Parathyroid adenoma (tissue), 2 donors: ENCODE results near the gene ZBTB7A.

Experiments
- H2AFZ ChIP-seq: fragments of 300-600 bp; sonication (generic); one replicate; pipeline ENCODE4 v1.7.0; 2017; ENCODE audit warnings: antibody characterized with exemption, mild to moderate bottlenecking
- H3K27ac ChIP-seq: fragments of 300-600 bp; sonication (generic); one replicate; pipeline ENCODE4 v1.7.0; 2017
- H3K27me3 ChIP-seq: fragments of 300-600 bp; sonication (generic); one replicate; pipeline ENCODE4 v1.7.0; 2017; ENCODE audit warnings: low read length; ENCODE audit not compliant: control insufficient read depth, insufficient read depth
- H3K36me3 ChIP-seq: fragments of 300-600 bp; sonication (generic); one replicate; pipeline ENCODE4 v1.7.0; 2017; ENCODE audit warnings: low read length; ENCODE audit not compliant: control insufficient read depth, insufficient read depth
- H3K4me1 ChIP-seq: fragments of 300-600 bp; sonication (generic); one replicate; pipeline ENCODE4 v1.7.0; 2017; ENCODE audit warnings: control low read depth
- H3K4me2 ChIP-seq: fragments of 300-600 bp; sonication (generic); one replicate; pipeline ENCODE4 v1.7.0; 2017; ENCODE audit warnings: low read length
- H3K4me3 ChIP-seq: fragments of 300-600 bp; sonication (generic); one replicate; pipeline ENCODE4 v1.7.0; 2017; ENCODE audit warnings: low read depth, low read length
- H3K79me2 ChIP-seq: fragments of 300-600 bp; sonication (generic); one replicate; pipeline ENCODE4 v1.7.0; 2017; ENCODE audit warnings: control low read depth
- H3K9ac ChIP-seq: fragments of 300-600 bp; sonication (generic); one replicate; pipeline ENCODE4 v1.7.0; 2017; ENCODE audit warnings: mild to moderate bottlenecking
- H3K9me3 ChIP-seq: fragments of 300-600 bp; sonication (generic); one replicate; pipeline ENCODE4 v1.7.0; 2017; ENCODE audit warnings: low read length; ENCODE audit not compliant: control insufficient read depth
- TF ChIP-seq, protein P1 (sequence below): fragments of 300-600 bp; sonication (generic); IDR thresholded peaks from one replicate; pipeline ENCODE4 v1.7.0; 2017; ENCODE audit warnings: antibody characterized with exemption, mild to moderate bottlenecking
- donor health status: primary hyperparathyroidism.

ZBTB7A gene

DNA sequence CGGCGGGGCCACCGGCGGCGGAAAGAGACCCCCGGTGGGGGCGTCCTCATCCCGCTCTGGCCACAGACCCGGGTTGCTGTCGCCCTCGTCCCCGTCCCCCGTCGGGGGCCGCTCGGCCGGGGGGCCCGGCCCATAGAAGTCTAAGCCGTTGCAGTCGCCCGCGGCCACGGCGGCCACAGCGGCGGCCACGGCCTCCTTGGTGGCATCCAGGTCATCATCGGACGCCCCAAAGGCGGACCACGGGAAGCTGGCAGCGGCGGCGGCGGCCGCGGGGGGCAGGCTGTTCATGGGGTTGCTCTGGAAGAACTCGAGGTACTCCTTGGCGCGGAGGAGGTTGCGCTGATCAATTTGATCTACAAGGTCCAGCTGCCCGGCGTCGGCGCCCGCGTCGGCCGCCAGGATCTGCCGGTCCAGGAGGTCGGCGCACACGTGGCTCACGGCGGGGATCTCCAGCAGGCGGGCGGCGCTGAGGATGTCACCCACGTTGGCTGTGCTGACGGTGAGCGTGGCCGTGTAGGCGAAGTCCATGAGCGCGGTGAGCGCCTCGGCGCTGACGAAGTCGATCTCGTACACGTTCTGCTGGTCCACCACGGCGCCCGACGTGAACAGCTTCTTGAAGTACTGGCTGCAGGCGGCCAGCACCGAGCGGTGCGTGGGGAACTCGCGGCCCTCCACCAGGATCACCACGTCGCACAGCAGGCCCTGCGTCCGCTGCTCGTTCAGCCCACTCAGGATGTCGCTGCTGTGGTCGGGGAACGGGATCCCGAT is 12.1 kb downstream of the ZBTB7A start:
- H3K27ac ChIP-seq = no peak overlapping the region
- no peak overlapping the region for H3K4me2 ChIP-seq
- peaks cover 65% of the 10 kb centered on the region for H3K79me2 ChIP-seq
- no peaks in the 10 kb centered on the region for H3K27me3 ChIP-seq
- H3K4me3 ChIP-seq = no peak overlapping the region
- no peak overlapping the region for H3K9ac ChIP-seq
- H2AFZ ChIP-seq = no peak overlapping the region
- no peaks in the 10 kb centered on the region for H3K9me3 ChIP-seq
- H3K36me3 ChIP-seq = no peaks in the 10 kb centered on the region
- TF ChIP-seq, protein P1, sequence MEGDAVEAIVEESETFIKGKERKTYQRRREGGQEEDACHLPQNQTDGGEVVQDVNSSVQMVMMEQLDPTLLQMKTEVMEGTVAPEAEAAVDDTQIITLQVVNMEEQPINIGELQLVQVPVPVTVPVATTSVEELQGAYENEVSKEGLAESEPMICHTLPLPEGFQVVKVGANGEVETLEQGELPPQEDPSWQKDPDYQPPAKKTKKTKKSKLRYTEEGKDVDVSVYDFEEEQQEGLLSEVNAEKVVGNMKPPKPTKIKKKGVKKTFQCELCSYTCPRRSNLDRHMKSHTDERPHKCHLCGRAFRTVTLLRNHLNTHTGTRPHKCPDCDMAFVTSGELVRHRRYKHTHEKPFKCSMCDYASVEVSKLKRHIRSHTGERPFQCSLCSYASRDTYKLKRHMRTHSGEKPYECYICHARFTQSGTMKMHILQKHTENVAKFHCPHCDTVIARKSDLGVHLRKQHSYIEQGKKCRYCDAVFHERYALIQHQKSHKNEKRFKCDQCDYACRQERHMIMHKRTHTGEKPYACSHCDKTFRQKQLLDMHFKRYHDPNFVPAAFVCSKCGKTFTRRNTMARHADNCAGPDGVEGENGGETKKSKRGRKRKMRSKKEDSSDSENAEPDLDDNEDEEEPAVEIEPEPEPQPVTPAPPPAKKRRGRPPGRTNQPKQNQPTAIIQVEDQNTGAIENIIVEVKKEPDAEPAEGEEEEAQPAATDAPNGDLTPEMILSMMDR = no peak
- H3K4me1 ChIP-seq = peaks cover 2% of the 10 kb centered on the region

DNA sequence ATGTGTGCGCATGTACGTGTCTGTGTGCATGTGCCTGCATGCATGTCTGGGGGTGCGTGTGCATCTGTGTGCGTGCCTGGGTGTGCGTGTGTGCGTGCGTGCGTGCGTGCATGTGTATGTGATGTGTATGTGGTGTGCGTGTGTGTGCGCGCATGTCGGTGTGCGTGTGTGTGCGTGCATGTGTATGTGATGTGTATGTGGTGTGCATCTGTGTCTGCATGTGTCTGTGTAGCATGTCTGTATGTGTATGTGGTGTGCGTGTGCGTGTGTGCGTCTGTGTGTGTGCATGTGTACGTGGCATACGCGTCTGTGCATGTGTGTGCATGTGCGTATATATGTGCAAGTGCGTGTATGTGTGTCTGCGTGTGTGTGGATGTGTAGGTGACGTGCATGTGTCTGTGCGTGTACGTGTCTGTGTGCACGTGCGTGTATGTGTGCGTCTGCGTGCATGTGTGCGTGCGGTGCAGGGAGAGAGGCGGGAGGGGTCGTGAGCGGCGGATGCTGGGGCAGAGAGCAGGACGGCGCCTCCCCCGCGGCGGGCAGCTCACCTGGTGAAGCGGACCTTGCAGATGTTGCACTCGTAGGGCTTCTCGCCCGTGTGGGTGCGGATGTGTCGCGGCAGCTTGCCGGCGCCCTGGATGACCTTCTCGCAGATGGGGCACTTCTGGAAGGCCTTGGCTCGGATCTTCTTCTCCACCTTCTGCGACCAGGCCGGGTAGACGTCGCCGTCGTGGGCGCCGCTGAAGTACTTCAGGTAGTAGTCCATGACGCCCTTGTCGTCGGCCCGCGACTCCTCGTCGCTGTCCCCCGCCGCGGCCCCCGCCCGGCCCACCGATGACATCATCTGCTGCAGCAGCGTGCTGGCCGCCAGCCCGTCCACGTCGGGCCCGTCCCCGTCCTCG is 13.0 kb downstream of the ZBTB7A start:
- Histone ChIP-seq H3K27ac (no peak overlapping the region), H3K9me3 (no peaks in the 10 kb centered on the region), H3K36me3 (no peaks in the 10 kb centered on the region), H3K4me1 (no peaks in the 10 kb centered on the region), H3K9ac (no peak overlapping the region), H3K79me2 (peaks cover 60% of the 10 kb centered on the region), H3K4me2 (no peak overlapping the region), H3K27me3 (no peaks in the 10 kb centered on the region), H3K4me3 (no peak overlapping the region), H2AFZ (no peak overlapping the region)
- TF ChIP-seq, protein P1 = no peak

DNA sequence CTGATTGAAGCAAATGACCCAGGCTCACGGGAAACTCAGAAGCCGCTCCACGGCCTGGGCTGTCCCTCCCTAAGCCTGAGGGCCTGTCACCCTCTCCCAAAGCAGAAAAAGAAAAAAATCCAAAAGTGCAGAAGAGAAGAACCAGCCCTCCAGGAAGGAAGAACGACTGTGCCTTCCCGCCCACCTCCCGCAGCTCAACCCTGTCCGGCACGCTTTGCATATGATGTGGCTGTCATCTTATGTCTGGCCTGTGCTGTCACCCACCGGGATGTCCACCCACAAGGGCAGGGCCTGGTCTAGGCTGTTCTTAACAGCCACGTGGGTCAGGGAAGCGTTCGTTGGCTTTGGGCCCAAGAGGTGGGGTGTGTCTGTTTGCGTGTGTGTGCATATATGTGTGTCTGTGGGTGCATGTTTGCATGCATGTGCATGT is 13.7 kb downstream of the ZBTB7A start:
- no peak overlapping the region for H3K9ac ChIP-seq
- H3K36me3 ChIP-seq = no peaks in the 10 kb centered on the region
- peaks cover 58% of the 10 kb centered on the region for H3K79me2 ChIP-seq
- H3K4me3 ChIP-seq = no peak overlapping the region
- no peak overlapping the region for H3K4me2 ChIP-seq
- no peak overlapping the region for H2AFZ ChIP-seq
- no peaks in the 10 kb centered on the region for H3K4me1 ChIP-seq
- no peaks in the 10 kb centered on the region for H3K9me3 ChIP-seq
- H3K27ac ChIP-seq = no peak overlapping the region
- TF ChIP-seq, protein P1 = no peak
- no peaks in the 10 kb centered on the region for H3K27me3 ChIP-seq

DNA sequence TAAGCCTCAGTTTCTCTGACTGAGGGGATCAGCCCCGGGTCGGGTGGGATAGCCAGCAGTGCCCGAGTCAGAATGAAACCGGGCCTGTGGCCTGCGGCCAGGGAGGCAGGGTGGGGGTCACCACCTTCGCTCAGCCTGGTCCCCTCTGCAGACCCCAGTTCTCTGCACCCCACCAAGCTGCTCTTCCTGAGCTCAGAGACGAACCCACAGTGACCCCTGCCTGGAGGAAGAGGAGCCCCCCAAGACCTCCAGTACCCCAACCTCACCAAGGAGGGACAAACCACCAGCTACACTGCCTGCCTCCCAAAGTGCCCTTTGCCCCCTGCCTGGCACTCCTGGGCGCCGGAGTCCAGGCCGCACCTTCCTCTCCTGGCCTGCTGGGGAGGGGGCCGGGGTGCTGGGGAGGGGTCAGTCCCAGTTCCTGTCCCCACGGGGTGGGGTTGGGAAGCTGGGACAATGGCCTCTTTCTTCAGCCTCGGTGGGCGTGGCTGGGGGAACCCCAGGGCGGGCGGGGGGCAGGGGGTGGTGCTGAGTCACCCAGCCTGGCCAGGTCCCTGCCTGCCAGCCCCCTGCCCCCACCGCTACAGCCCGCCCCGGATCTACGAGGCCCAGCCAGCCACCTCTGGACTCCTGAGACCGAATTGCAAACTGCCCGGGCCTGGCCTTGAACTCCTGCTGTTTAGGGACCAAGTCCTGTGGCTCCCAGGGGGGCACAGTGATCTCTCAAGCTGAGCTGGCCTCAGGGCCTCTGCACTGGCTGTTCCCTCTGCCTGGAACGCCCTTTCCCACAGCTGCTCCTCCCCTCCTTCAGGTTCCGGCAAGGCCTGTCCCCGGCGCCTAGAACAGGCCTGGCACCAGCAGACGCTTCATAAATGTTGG is 14.3 kb downstream of the ZBTB7A start:
- no peak overlapping the region for H3K4me3 ChIP-seq
- no peak overlapping the region for H2AFZ ChIP-seq
- H3K79me2 ChIP-seq = peaks cover 53% of the 10 kb centered on the region
- no peak overlapping the region for H3K9ac ChIP-seq
- no peaks in the 10 kb centered on the region for H3K4me1 ChIP-seq
- TF ChIP-seq, protein P1 = no peak
- H3K36me3 ChIP-seq = no peaks in the 10 kb centered on the region
- no peaks in the 10 kb centered on the region for H3K9me3 ChIP-seq
- H3K27ac ChIP-seq = no peak overlapping the region
- H3K27me3 ChIP-seq = no peaks in the 10 kb centered on the region
- no peak overlapping the region for H3K4me2 ChIP-seq
